ENCODE measurements around the gene ZNF3. TPM values are rescaled to one million over a fixed set of nuclear protein-coding genes. Genes with fewer than 3 reads are reported as not detected.

ZNF3 gene
- total and polyA plus RNA-seq, 2 experiments from 2014 or later = 37.2 to 45.5 TPM

- no peak for DNase-seq (ENCODE audit: low read depth in 1 of 2, low spot score in 1 of 2)
- no peak overlapping the region for H3K4me3 ChIP-seq
- no peaks in the 10 kb centered on the region for H3K4me1 ChIP-seq (ENCODE audit: low read depth)
- TF ChIP-seq, protein P1, sequence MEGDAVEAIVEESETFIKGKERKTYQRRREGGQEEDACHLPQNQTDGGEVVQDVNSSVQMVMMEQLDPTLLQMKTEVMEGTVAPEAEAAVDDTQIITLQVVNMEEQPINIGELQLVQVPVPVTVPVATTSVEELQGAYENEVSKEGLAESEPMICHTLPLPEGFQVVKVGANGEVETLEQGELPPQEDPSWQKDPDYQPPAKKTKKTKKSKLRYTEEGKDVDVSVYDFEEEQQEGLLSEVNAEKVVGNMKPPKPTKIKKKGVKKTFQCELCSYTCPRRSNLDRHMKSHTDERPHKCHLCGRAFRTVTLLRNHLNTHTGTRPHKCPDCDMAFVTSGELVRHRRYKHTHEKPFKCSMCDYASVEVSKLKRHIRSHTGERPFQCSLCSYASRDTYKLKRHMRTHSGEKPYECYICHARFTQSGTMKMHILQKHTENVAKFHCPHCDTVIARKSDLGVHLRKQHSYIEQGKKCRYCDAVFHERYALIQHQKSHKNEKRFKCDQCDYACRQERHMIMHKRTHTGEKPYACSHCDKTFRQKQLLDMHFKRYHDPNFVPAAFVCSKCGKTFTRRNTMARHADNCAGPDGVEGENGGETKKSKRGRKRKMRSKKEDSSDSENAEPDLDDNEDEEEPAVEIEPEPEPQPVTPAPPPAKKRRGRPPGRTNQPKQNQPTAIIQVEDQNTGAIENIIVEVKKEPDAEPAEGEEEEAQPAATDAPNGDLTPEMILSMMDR (IDR thresholded peaks at IDR 0.05; ENCODE audit: low read depth, low read length) = no peak
- H3K27ac ChIP-seq = no peak overlapping the region
- no peaks in the 10 kb centered on the region for H3K27me3 ChIP-seq
- H3K36me3 ChIP-seq = peaks cover 73% of the 10 kb centered on the region
- peaks cover 6% of the 10 kb centered on the region for H3K9me3 ChIP-seq (ENCODE audit: low read depth)
Observed at GRCh38 chr7:100072462-100072861, 9.1 kb downstream of the ZNF3 start.

DNA sequence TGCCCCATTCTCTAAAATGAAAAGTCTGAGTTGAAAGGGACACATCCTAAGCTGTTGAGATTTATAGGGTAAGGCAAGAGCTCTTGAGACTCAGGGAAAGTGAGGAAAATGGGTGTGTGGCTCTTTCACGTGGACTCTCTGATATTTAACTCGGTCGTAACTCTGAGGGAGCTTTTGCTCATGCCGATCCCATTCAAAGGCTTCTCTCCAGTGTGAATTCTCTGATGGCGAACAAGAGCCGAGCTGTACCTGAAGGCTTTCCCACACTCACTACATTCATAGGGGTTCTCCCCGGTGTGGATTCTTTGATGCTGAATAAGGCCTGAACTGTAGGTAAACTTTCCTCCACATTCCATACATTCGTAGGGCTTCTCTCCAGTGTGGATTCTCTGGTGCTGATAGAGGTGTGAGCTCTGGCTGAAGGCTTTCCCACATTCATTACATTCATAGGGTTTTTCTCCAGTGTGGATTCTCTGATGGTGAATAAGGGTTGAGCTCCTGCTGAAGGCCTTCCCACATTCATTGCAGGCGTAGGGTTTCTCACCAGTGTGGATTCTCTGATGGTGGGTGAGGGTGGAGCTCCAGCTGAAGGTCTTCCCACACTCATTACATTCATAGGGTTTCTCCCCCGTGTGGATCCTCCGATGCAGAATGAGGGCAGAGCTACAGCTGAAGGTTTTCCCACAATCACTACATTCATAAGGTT lies 10.4 kb downstream of the ZNF3 start:
- no peak for DNase-seq (ENCODE audit: low read depth in 1 of 2, low spot score in 1 of 2)
- H3K9me3 ChIP-seq (ENCODE audit: low read depth) = peaks cover 6% of the 10 kb centered on the region
- H3K4me3 ChIP-seq = no peak overlapping the region

GRCh38 chr7:100069991-100070390 lies 11.5 kb downstream of the ZNF3 start:
- Histone ChIP-seq H3K9me3 (ENCODE audit: low read depth) (peaks cover 6% of the 10 kb centered on the region), H3K27me3 (no peaks in the 10 kb centered on the region)
- TF ChIP-seq, protein P1 (IDR thresholded peaks at IDR 0.05; ENCODE audit: low read depth, low read length) = no peak

More for the DNA sequence above, 10.4 kb downstream of the ZNF3 start:
- Histone ChIP-seq H3K27ac (no peak overlapping the region), H3K36me3 (peaks cover 64% of the 10 kb centered on the region), H3K27me3 (no peaks in the 10 kb centered on the region), H3K4me1 (ENCODE audit: low read depth) (no peaks in the 10 kb centered on the region)
- TF ChIP-seq, protein P1 (IDR thresholded peaks at IDR 0.05; ENCODE audit: low read depth, low read length) = no peak

DNA sequence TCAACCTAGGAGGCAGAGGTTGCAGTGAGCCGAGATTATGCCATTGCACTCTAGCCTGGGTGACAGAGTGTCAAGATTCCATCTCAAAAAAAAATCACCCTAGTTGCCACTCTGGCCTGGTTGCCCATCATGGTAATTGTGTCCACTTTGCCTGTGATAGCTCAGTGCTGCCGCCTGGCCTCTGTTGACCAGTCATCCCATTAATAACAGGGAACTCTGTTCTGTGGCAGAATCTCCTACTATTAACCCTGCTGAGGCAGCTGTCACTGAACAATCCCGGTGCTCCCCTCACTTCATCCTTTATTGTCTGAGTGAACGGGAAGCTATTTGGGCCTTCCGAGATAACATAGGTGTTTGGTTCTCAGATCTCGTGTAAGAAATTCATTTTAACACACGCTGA lies 14.6 kb downstream of the ZNF3 start:
- H3K27ac ChIP-seq = peak overlapping the region; percentile 51
- no peak overlapping the region for H3K4me3 ChIP-seq
- DNase-seq (ENCODE audit: low read depth in 1 of 2, low spot score in 1 of 2) = no peak
- H3K9me3 ChIP-seq (ENCODE audit: low read depth) = peaks cover 6% of the 10 kb centered on the region
- peaks cover 37% of the 10 kb centered on the region for H3K36me3 ChIP-seq
- TF ChIP-seq, protein P1 (IDR thresholded peaks at IDR 0.05; ENCODE audit: low read depth, low read length) = no peak
- no peaks in the 10 kb centered on the region for H3K27me3 ChIP-seq
- peaks cover 4% of the 10 kb centered on the region for H3K4me1 ChIP-seq (ENCODE audit: low read depth)

More at GRCh38 chr7:100069991-100070390, 11.5 kb downstream of the ZNF3 start:
- Histone ChIP-seq H3K27ac (no peak overlapping the region), H3K4me1 (ENCODE audit: low read depth) (peaks cover 4% of the 10 kb centered on the region), H3K4me3 (no peak overlapping the region), H3K36me3 (peaks cover 54% of the 10 kb centered on the region)
- no peak for DNase-seq (ENCODE audit: low read depth in 1 of 2, low spot score in 1 of 2)

- Histone ChIP-seq H3K36me3 (peaks cover 23% of the 10 kb centered on the region), H3K4me1 (ENCODE audit: low read depth) (peaks cover 4% of the 10 kb centered on the region), H3K27ac (peak overlapping the region; percentile 73)
Observed at GRCh38 chr7:100065452-100066186, 15.9 kb downstream of the ZNF3 start.

More at GRCh38 chr7:100065452-100066186, 15.9 kb downstream of the ZNF3 start:
- DNase-seq (ENCODE audit: low read depth in 1 of 2, low spot score in 1 of 2) = peak; percentile 16 to 95
- Histone ChIP-seq H3K9me3 (ENCODE audit: low read depth) (peaks cover 2% of the 10 kb centered on the region), H3K27me3 (no peaks in the 10 kb centered on the region), H3K4me3 (no peak overlapping the region)
- TF ChIP-seq, protein P1 (IDR thresholded peaks at IDR 0.05; ENCODE audit: low read depth, low read length) = no peak

Data from cardiac muscle cell (in vitro differentiated cells and primary cell).